ENCODE results near the gene CAMP. TPM values are rescaled to one million over a fixed set of nuclear protein-coding genes. Genes with fewer than 3 reads are reported as not detected.

CAMP gene
- total and polyA plus RNA-seq, 2 of the 13 experiments (the other 11 are each of a cell fraction or from before 2014, with no cell fraction given), result not detected

GRCh38 chr3:48188266-48189201 is 34.8 kb upstream of the CAMP start, which contains the start of gene CDC25A (continued):
- peak; percentile 39; the same call in 1 of the 2 replicates for TF ChIP-seq MIER3 (CRISPR knock-in tag; IDR thresholded peaks at IDR 0.05; ENCODE audit: borderline replicate concordance)
- peak; percentile 58 for TF ChIP-seq MXD1 (CRISPR knock-in tag; IDR thresholded peaks at IDR 0.05)
- peak; percentile 83; the same call in 1 of the 2 replicates for TF ChIP-seq CCDC6 (CRISPR knock-in tag; IDR thresholded peaks at IDR 0.05)
- TF ChIP-seq CREB1 (IDR thresholded peaks at IDR 0.05), result peak; percentile 70
- TF ChIP-seq CREB1 (CRISPR knock-in tag; IDR thresholded peaks at IDR 0.05), result peak; percentile 78
- TF ChIP-seq SP2 (CRISPR knock-in tag; IDR thresholded peaks at IDR 0.05), result peak; percentile 94
- peak; percentile 94 for TF ChIP-seq ZNF878 (CRISPR knock-in tag; IDR thresholded peaks at IDR 0.05)
- no peak for TF ChIP-seq EEA1 (CRISPR knock-in tag; IDR thresholded peaks at IDR 0.05; ENCODE audit: borderline replicate concordance)
- no peak; the same call in 1 of the 2 replicates for TF ChIP-seq ZZZ3 (CRISPR knock-in tag; IDR thresholded peaks at IDR 0.05; ENCODE audit: borderline replicate concordance)
- 0 out of 2 replicates have a peak, but pooled peaks have one; percentile 14 for TF ChIP-seq CC2D1A (CRISPR knock-in tag; IDR thresholded peaks at IDR 0.05)
- TF ChIP-seq ZNF136 (CRISPR knock-in tag; IDR thresholded peaks at IDR 0.05; ENCODE audit: low read depth), result 0 out of 2 replicates have a peak, but pooled peaks have one; percentile 42
- TF ChIP-seq SRY (CRISPR knock-in tag; IDR thresholded peaks at IDR 0.05), result no peak

GRCh38 chr3:48189321-48189720 is 34.0 kb upstream of the CAMP start:
- ATAC-seq (no peak), FAIRE-seq (no peak), DNase-seq (ENCODE audit: low spot score) (no peak)
- Histone ChIP-seq H3K4me3 (replicated peaks in 1 of 3; ENCODE audit: insufficient read depth in 1 of 3, low read depth in 2 of 3, low read length in 3 of 3) (peak overlapping the region in 2 of 3 experiments; percentile 78 to 80; a peak in 1 of 6 replicates), H3K36me3 (replicated peaks in 1 of 2; ENCODE audit: control insufficient read depth in 1 of 2, insufficient read depth in 2 of 2, low read length in 2 of 2) (peaks cover 0 to 17% of the 10 kb centered on the region in 2 experiments; a peak in 4 of 5 replicates), H2AFZ (ENCODE audit: low read length) (no peak overlapping the region), H3K9ac (ENCODE audit: insufficient read depth, low read depth, low read length) (peak overlapping the region; percentile 66; the same call in 1 of the 2 replicates), H3K27ac (ENCODE audit: extremely low read length, insufficient read depth, low read length) (peak overlapping the region; percentile 63), H4K20me1 (ENCODE audit: insufficient read depth, low read length) (no peaks in the 10 kb centered on the region), H3K9me3 (ENCODE audit: low read length) (no peaks in the 10 kb centered on the region), H3K4me2 (ENCODE audit: low read depth, low read length) (peak overlapping the region; percentile 78), H3K4me1 (ENCODE audit: insufficient read depth, low read length) (peaks cover 55% of the 10 kb centered on the region), H3K79me2 (ENCODE audit: insufficient read depth, low read length) (peaks cover 32% of the 10 kb centered on the region), H3K27me3 (ENCODE audit: control insufficient read depth in 1 of 2, insufficient read depth in 2 of 2, low read length in 2 of 2) (no peaks in the 10 kb centered on the region)
- in situ Hi-C loops (cut with HindIII; ENCODE audit: extremely low pct_ligation_motif_present, low pct_unique_long_range_greater_than_20kb) (no loop called here), intact Hi-C loops (cut with micrococcal nuclease; ENCODE audit: unreplicated experiment) (no loop called here)
- WGBS (ENCODE audit: low lambda C conversion rate), result 65% methylated on average over 6 of the region's 6 CpGs
- ChIA-PET POLR2A (interaction anchor here (1.4 to 2.6 kb wide), 3 partner anchors 51 to 284 kb away, joined by 6 to 12 read pairs (median 10); partner anchors contain the start of gene ZNF589), CTCF (ENCODE audit: low intra/inter-chr PET ratio, low total read pairs) (no interaction called here)
- BruUV-seq (replicated peaks), result no TSS peak
- TF ChIP-seq JUNB (CRISPR knock-in tag; IDR thresholded peaks at IDR 0.05; ENCODE audit: borderline replicate concordance) (no peak), PREB (CRISPR knock-in tag; IDR thresholded peaks at IDR 0.05) (no peak), SP1 (IDR thresholded peaks at IDR 0.05) (no peak), SP1 (CRISPR knock-in tag; IDR thresholded peaks at IDR 0.05) (no peak), BCL6 (CRISPR knock-in tag; IDR thresholded peaks at IDR 0.05) (no peak), SETDB1 (CRISPR knock-in tag; IDR thresholded peaks at IDR 0.05; ENCODE audit: borderline replicate concordance) (no peak), SOX13 (IDR thresholded peaks at IDR 0.05) (no peak), SOX13 (CRISPR knock-in tag; conservative IDR thresholded peaks at IDR 0.05 in 1 of 2, IDR thresholded peaks at IDR 0.05 in 1 of 2) (no peak), ZNF816 (CRISPR knock-in tag; IDR thresholded peaks at IDR 0.05; ENCODE audit: borderline replicate concordance) (no peak), ZNF788 (CRISPR knock-in tag; IDR thresholded peaks at IDR 0.05; ENCODE audit: borderline replicate concordance) (no peak), ZSCAN21 (CRISPR knock-in tag; IDR thresholded peaks at IDR 0.05; ENCODE audit: borderline replicate concordance) (no peak)

Measured in HepG2 (cell line).